ENCODE results near the gene CHD2.

CHD2 gene

GRCh38 chr15:92963794-92964193, 63.7 kb downstream of the CHD2 start:
- DNase-seq: no peak

- DNase-seq: no peak
Measured at GRCh38 chr15:92968926-92969651, 69.0 kb downstream of the CHD2 start.

DNA sequence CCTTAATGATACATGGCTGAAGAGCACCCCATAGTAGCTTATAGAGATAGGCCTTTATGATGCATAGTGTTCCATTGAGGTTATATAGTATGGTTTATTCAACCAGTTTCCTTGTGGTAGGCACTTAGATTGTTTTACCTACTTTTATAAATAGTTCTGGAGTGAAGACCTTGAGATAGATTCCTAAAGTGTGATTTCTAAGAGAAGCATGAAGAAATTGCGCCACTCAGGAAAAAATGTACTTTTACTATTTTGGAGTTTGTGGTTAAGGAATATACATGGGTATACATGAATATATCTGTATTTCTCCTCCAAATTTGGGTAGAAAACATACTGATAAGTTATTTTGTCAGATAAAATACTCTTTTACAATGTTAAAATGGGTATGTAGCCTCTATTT, 70.5 kb downstream of the CHD2 start:
- no peak for DNase-seq

DNA sequence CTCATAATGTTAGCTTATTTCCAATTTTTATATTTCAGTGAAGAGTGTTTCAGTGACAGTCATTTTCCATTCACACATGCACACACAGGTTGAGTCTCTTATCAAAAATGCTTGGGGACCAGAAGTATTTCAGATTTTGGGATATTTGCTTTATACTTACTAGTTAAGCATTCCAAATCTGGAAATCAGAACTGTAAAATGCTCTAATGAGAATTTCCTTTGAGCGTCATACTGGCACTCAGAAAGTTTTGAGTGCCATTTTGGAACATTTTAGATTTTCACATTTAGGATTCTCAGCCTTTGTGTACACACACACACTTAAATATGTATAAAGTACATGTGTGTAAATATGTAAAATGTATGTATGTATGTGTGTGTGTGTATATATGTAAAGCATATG, 71.0 kb downstream of the CHD2 start:
- DNase-seq: no peak

GRCh38 chr15:92971713-92972112, 71.6 kb downstream of the CHD2 start:
- no peak for DNase-seq

GRCh38 chr15:92974183-92974915, 74.2 kb downstream of the CHD2 start:
- DNase-seq: no peak

GRCh38 chr15:92979011-92979701, 79.0 kb downstream of the CHD2 start:
- DNase-seq: no peak

DNA sequence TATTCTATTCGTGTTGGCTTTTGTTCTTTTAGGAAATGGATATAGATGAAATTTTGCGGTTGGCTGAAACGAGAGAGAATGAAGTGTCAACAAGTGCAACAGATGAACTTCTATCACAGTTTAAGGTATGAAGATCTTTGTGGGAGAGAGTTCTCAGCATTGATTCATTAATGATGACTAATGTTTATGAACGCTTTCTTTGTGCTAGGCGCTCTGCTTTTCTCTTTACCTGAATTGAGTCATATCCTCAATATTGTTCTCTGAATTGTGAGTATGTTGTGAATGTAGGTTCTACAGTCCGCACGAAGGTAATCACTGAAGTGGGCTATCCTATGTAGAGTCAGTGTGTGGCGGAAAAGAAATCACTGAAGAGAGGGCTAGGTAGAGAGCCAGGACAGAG, 81.2 kb downstream of the CHD2 start:
- peak; percentile 16 for DNase-seq

DNA sequence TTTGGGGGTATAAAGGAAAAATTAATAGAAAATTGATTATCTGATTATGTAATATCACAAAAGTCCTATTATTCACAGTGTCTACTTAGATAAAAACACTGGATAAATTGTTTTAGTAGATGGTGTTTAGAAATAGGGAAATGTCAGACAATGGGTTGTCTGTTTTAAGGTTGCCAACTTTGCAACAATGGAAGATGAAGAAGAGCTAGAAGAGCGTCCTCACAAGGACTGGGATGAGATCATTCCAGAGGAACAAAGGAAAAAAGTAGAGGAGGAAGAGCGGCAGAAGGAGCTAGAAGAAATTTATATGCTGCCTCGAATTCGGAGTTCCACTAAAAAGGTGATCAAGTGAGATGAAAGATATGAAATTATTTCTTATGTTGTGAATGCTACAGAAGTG, 84.0 kb downstream of the CHD2 start:
- no peak for DNase-seq

DNA sequence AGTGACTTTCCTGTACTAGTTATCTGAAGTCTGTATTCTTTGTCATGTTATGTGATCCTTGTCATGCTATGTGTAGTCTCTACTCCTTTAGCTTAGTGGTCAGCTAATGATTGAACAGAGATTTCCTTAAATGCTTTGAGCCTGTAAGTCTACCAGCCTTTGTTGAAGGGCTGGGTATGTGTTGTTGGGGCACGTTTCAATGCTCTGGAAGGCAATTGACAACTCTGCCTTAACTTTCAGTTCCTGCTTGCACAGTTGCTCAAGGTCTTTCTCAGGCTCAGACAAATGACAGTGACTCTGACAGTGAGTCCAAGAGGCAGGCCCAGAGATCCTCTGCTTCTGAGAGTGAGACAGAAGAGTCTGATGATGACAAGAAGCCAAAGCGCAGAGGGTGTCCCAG, 89.3 kb downstream of the CHD2 start:
- no peak for DNase-seq

GRCh38 chr15:92990031-92990430, 89.9 kb downstream of the CHD2 start:
- DNase-seq: no peak

GRCh38 chr15:92992720-92993119, 92.6 kb downstream of the CHD2 start:
- DNase-seq: no peak

GRCh38 chr15:92997821-92998220, 97.7 kb downstream of the CHD2 start:
- no peak for DNase-seq

GRCh38 chr15:93001156-93001555, 101.0 kb downstream of the CHD2 start:
- DNase-seq: no peak

GRCh38 chr15:93001881-93002280, 101.8 kb downstream of the CHD2 start:
- no peak for DNase-seq

- DNase-seq: no peak
Measured at GRCh38 chr15:93005133-93005532, 105.0 kb downstream of the CHD2 start.

DNA sequence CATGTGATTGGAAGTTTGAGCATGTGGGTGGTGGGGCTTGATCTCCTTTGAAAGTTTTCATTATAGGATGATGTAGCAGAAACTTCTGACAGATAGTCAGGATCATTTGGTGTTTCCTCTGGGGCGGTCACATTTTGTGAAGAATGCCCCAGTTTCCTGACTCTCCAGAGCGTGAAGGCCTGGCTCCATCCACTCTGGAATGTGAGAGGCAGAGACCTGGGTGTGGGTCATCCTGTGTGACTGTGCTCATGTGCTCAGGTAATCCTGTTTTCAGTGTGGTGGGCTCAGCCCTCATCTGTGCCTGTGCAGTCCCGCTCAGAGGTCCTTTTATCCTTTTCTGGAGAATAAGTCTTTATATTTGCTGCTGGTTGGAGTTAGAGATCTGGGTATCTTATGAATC, 107.9 kb downstream of the CHD2 start:
- no peak for DNase-seq

- DNase-seq: no peak
Measured at GRCh38 chr15:93012786-93013185, 112.7 kb downstream of the CHD2 start.

DNA sequence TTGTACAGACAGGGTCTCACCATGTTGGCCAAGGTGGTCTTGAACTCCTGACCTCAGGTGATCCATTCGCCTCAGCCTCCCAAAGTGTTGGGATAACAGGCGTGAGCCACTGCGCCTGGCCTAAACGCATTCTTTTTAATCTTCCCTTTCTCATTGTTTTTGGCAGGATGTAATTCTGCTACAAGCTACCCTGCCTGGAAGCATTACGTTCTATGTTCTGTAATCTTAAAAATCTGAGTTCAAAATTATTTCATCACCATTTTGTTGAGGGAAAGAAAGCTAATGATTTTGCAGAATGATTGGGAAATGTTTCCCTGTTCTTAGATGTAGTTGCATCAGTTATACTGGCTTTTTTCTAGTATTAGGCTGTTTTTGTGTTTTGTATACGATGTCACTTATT, 117.4 kb downstream of the CHD2 start:
- no peak for DNase-seq

DNA sequence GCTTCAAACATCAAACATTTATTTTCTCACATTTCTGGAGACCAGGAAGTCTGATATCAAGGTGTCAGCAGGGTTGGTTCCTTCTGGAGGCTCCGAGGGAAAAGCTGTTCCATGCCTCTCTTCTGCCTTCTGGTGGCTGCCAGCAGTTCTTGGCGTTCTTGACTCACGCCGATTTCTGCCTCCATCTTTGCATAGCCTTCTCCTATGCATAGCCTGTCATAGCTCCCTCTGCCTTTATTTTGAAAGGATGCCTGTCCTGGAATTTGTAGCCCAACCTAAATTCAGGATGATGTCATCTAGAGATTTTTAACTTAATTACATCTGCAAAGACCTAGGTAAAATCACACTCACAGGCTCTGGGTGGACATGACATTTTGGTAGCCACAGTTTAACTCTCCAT, 118.5 kb downstream of the CHD2 start:
- no peak for DNase-seq

- DNase-seq: peak; percentile 18
Measured at GRCh38 chr15:93019090-93019489, 119.0 kb downstream of the CHD2 start.

DNA sequence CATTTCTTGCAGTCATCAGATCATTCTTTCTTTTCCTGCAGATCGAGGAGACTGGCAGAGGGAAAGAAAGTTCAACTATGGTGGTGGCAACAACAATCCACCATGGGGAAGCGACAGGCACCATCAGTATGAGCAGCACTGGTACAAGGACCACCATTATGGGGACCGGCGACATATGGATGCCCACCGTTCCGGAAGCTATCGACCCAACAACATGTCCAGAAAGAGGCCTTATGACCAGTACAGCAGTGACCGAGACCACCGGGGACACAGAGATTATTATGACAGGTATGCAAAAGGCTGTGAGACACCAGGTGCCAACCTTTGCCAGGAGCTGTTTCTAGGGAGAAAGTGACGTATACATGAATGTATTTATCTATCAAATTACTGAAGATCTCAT, 119.8 kb downstream of the CHD2 start:
- no peak for DNase-seq

GRCh38 chr15:93020976-93021772, 121.0 kb downstream of the CHD2 start:
- DNase-seq: no peak
